ENCODE results near the gene ESRRG.

The ESRRG gene

GRCh38 chr1:216606047-216606637 is 117.1 kb downstream of the ESRRG start:
- TF ChIP-seq CTCF (IDR thresholded peaks at IDR 0.05; ENCODE audit: low read depth, low read length, missing control alignments): no peak
- no peak overlapping the region for H3K4me3 ChIP-seq (replicated peaks; ENCODE audit: low read depth, low read length)
- DNase-seq (ENCODE audit: extremely low read depth, low read depth): no peak

- no peak for DNase-seq (ENCODE audit: extremely low read depth, low read depth)
- no peak overlapping the region for H3K4me3 ChIP-seq (replicated peaks; ENCODE audit: low read depth, low read length)
- no peak for TF ChIP-seq CTCF (IDR thresholded peaks at IDR 0.05; ENCODE audit: low read depth, low read length, missing control alignments)
These were observed 118.5 kb downstream of the ESRRG start for GRCh38 chr1:216604771-216605170.

- peak; percentile 38 for DNase-seq (ENCODE audit: extremely low read depth, low read depth)
- peak; percentile 50 for TF ChIP-seq CTCF (IDR thresholded peaks at IDR 0.05; ENCODE audit: low read depth, low read length, missing control alignments)
- H3K4me3 ChIP-seq (replicated peaks; ENCODE audit: low read depth, low read length): peak overlapping the region; percentile 54
These were observed 122.3 kb downstream of the ESRRG start for GRCh38 chr1:216600730-216601609.

GRCh38 chr1:216599851-216600250 is 123.4 kb downstream of the ESRRG start:
- no peak overlapping the region for H3K4me3 ChIP-seq (replicated peaks; ENCODE audit: low read depth, low read length)
- DNase-seq (ENCODE audit: extremely low read depth, low read depth): no peak
- TF ChIP-seq CTCF (IDR thresholded peaks at IDR 0.05; ENCODE audit: low read depth, low read length, missing control alignments): no peak

- no peak for DNase-seq (ENCODE audit: extremely low read depth, low read depth)
- TF ChIP-seq CTCF (IDR thresholded peaks at IDR 0.05; ENCODE audit: low read depth, low read length, missing control alignments): no peak
- H3K4me3 ChIP-seq (replicated peaks; ENCODE audit: low read depth, low read length): no peak overlapping the region
These were observed 124.8 kb downstream of the ESRRG start for GRCh38 chr1:216598448-216598847.

GRCh38 chr1:216596281-216596862 is 126.9 kb downstream of the ESRRG start:
- no peak for TF ChIP-seq CTCF (IDR thresholded peaks at IDR 0.05; ENCODE audit: low read depth, low read length, missing control alignments)
- H3K4me3 ChIP-seq (replicated peaks; ENCODE audit: low read depth, low read length): no peak overlapping the region
- DNase-seq (ENCODE audit: extremely low read depth, low read depth): no peak
